Parathyroid adenoma (tissue), 2 donors: Measurements from ENCODE around the gene IDUA.

ENCODE experiments used
- H2AFZ ChIP-seq: fragments of 300-600 bp; sonication (generic); one replicate; pipeline ENCODE4 v1.7.0; 2017; ENCODE audit warnings: antibody characterized with exemption, mild to moderate bottlenecking
- H3K27ac ChIP-seq: fragments of 300-600 bp; sonication (generic); one replicate; pipeline ENCODE4 v1.7.0; 2017
- H3K27me3 ChIP-seq: fragments of 300-600 bp; sonication (generic); one replicate; pipeline ENCODE4 v1.7.0; 2017; ENCODE audit warnings: low read length; ENCODE audit not compliant: control insufficient read depth, insufficient read depth
- H3K36me3 ChIP-seq: fragments of 300-600 bp; sonication (generic); one replicate; pipeline ENCODE4 v1.7.0; 2017; ENCODE audit warnings: low read length; ENCODE audit not compliant: control insufficient read depth, insufficient read depth
- H3K4me1 ChIP-seq: fragments of 300-600 bp; sonication (generic); one replicate; pipeline ENCODE4 v1.7.0; 2017; ENCODE audit warnings: control low read depth
- H3K4me2 ChIP-seq: fragments of 300-600 bp; sonication (generic); one replicate; pipeline ENCODE4 v1.7.0; 2017; ENCODE audit warnings: low read length
- H3K4me3 ChIP-seq: fragments of 300-600 bp; sonication (generic); one replicate; pipeline ENCODE4 v1.7.0; 2017; ENCODE audit warnings: low read depth, low read length
- H3K79me2 ChIP-seq: fragments of 300-600 bp; sonication (generic); one replicate; pipeline ENCODE4 v1.7.0; 2017; ENCODE audit warnings: control low read depth
- H3K9ac ChIP-seq: fragments of 300-600 bp; sonication (generic); one replicate; pipeline ENCODE4 v1.7.0; 2017; ENCODE audit warnings: mild to moderate bottlenecking
- H3K9me3 ChIP-seq: fragments of 300-600 bp; sonication (generic); one replicate; pipeline ENCODE4 v1.7.0; 2017; ENCODE audit warnings: low read length; ENCODE audit not compliant: control insufficient read depth
- CTCF ChIP-seq: fragments of 300-600 bp; sonication (generic); IDR thresholded peaks from one replicate; pipeline ENCODE4 v1.7.0; 2017; ENCODE audit warnings: antibody characterized with exemption, mild to moderate bottlenecking
- donor health status: primary hyperparathyroidism.

Gene IDUA

GRCh38 chr4:952881-953573 lies 33.8 kb upstream of the IDUA start:
- Histone ChIP-seq H3K4me2 (no peak overlapping the region), H3K79me2 (no peaks in the 10 kb centered on the region), H3K4me3 (no peak overlapping the region), H3K9me3 (no peaks in the 10 kb centered on the region), H3K27ac (no peak overlapping the region), H3K27me3 (no peaks in the 10 kb centered on the region), H3K36me3 (no peaks in the 10 kb centered on the region), H3K4me1 (no peaks in the 10 kb centered on the region), H2AFZ (no peak overlapping the region), H3K9ac (no peak overlapping the region)
- TF ChIP-seq CTCF: no peak

GRCh38 chr4:953574-953915 lies 33.3 kb upstream of the IDUA start:
- no peak overlapping the region for H2AFZ ChIP-seq
- no peak overlapping the region for H3K4me2 ChIP-seq
- H3K9ac ChIP-seq: no peak overlapping the region
- H3K36me3 ChIP-seq: no peaks in the 10 kb centered on the region
- H3K79me2 ChIP-seq: no peaks in the 10 kb centered on the region
- TF ChIP-seq CTCF: no peak
- no peaks in the 10 kb centered on the region for H3K9me3 ChIP-seq
- H3K27me3 ChIP-seq: no peaks in the 10 kb centered on the region
- no peaks in the 10 kb centered on the region for H3K4me1 ChIP-seq
- H3K4me3 ChIP-seq: no peak overlapping the region
- H3K27ac ChIP-seq: no peak overlapping the region

GRCh38 chr4:954211-955020 lies 32.4 kb upstream of the IDUA start:
- Histone ChIP-seq H3K4me1 (no peaks in the 10 kb centered on the region), H3K9ac (no peak overlapping the region), H3K4me2 (no peak overlapping the region), H3K27ac (no peak overlapping the region), H3K4me3 (no peak overlapping the region), H3K36me3 (no peaks in the 10 kb centered on the region), H2AFZ (no peak overlapping the region), H3K9me3 (no peaks in the 10 kb centered on the region), H3K79me2 (no peaks in the 10 kb centered on the region), H3K27me3 (no peaks in the 10 kb centered on the region)
- TF ChIP-seq CTCF: no peak

- no peak overlapping the region for H2AFZ ChIP-seq
- TF ChIP-seq CTCF: no peak
- H3K9me3 ChIP-seq: no peaks in the 10 kb centered on the region
- H3K4me3 ChIP-seq: no peak overlapping the region
- H3K27ac ChIP-seq: no peak overlapping the region
- H3K27me3 ChIP-seq: no peaks in the 10 kb centered on the region
- H3K9ac ChIP-seq: no peak overlapping the region
- no peak overlapping the region for H3K4me2 ChIP-seq
- no peaks in the 10 kb centered on the region for H3K36me3 ChIP-seq
- no peaks in the 10 kb centered on the region for H3K79me2 ChIP-seq
- H3K4me1 ChIP-seq: no peaks in the 10 kb centered on the region
These were observed 31.5 kb upstream of the IDUA start for GRCh38 chr4:955161-955921.
